H9 (cell line): ENCODE data around the gene STK11. TPM values are rescaled to one million over a fixed set of nuclear protein-coding genes. Genes with fewer than 3 reads are reported as not detected.
A peak's percentile ranks its signal among the peaks of the same experiment; 100 is the strongest.

Experiments
- DNase-seq: peaks from one replicate; pipeline ENCODE4 v3.0.0-alpha.2; 2017
- H2AFZ ChIP-seq: one replicate; pipeline ENCODE4 v1.6.1; 2013; ENCODE audit warnings: mild to moderate bottlenecking, low read length, control low read depth, moderate library complexity
- H2AK5ac ChIP-seq: 2 replicates; pipeline ENCODE4 v1.6.1; 2013; ENCODE audit warnings: low read length, control low read depth, mixed read lengths; ENCODE audit not compliant: insufficient read length
- H2BK120ac ChIP-seq: one replicate; pipeline ENCODE4 v1.6.1; 2013; ENCODE audit warnings: low read depth, mild to moderate bottlenecking, low read length, control low read depth, inconsistent platforms; ENCODE audit not compliant: poor library complexity, severe bottlenecking
- H2BK12ac ChIP-seq: 2 replicates; pipeline ENCODE4 v1.6.1; 2013; ENCODE audit warnings: low read length, control low read depth, mixed read lengths, low read depth; ENCODE audit not compliant: insufficient read length
- H2BK15ac ChIP-seq: 2 replicates; pipeline ENCODE4 v1.6.1; 2013; ENCODE audit warnings: low read depth, low read length, control low read depth
- H2BK20ac ChIP-seq: one replicate; pipeline ENCODE4 v1.6.1; 2013; ENCODE audit warnings: low read depth, mild to moderate bottlenecking, low read length, control low read depth, inconsistent platforms; ENCODE audit not compliant: poor library complexity, severe bottlenecking
- H2BK5ac ChIP-seq: 2 replicates; pipeline ENCODE4 v1.6.1; 2013; ENCODE audit warnings: low read length, control low read depth, mixed read lengths; ENCODE audit not compliant: insufficient read length
- H3K14ac ChIP-seq: 2 replicates; pipeline ENCODE4 v1.6.1; 2013; ENCODE audit warnings: low read length, control low read depth; ENCODE audit not compliant: insufficient read depth
- H3K18ac ChIP-seq: 2 replicates; pipeline ENCODE4 v1.6.1; 2013; ENCODE audit warnings: low read depth, mild to moderate bottlenecking, mixed read lengths, low read length, control low read depth; ENCODE audit not compliant: insufficient read length
- H3K23ac ChIP-seq: 2 replicates; pipeline ENCODE4 v1.6.1; 2013; ENCODE audit warnings: low read length, control low read depth, mixed read lengths, low read depth; ENCODE audit not compliant: insufficient read length
- H3K23me2 ChIP-seq: 2 replicates; pipeline ENCODE4 v1.6.1; 2013; ENCODE audit warnings: low read depth, mild to moderate bottlenecking, mixed read lengths, low read length, control low read depth; ENCODE audit not compliant: insufficient read length, poor library complexity, severe bottlenecking
- H3K27ac ChIP-seq: 2 replicates; pipeline ENCODE4 v1.5.1; 2013; ENCODE audit warnings: low read length, control low read depth, mixed read lengths, low read depth; ENCODE audit not compliant: insufficient read length
- H3K27me3 ChIP-seq: 2 replicates; pipeline ENCODE4 v1.6.1; 2013; ENCODE audit warnings: low read length, control low read depth, inconsistent platforms; ENCODE audit not compliant: insufficient read depth
- H3K4ac ChIP-seq: 2 replicates; pipeline ENCODE4 v1.6.1; 2013; ENCODE audit warnings: low read depth, mild to moderate bottlenecking, control low read depth, inconsistent platforms, low read length, moderate library complexity
- H3K4me1 ChIP-seq: 2 replicates; pipeline ENCODE4 v1.6.1; 2013; ENCODE audit warnings: low read length, control low read depth, inconsistent platforms; ENCODE audit not compliant: insufficient read depth
- H3K4me2 ChIP-seq: 2 replicates; pipeline ENCODE4 v1.6.1; 2013; ENCODE audit warnings: low read length, control low read depth, mixed read lengths; ENCODE audit not compliant: insufficient read length, insufficient read depth
- H3K56ac ChIP-seq: 2 replicates; pipeline ENCODE4 v1.6.1; 2013; ENCODE audit warnings: low read depth, mild to moderate bottlenecking, mixed read lengths, low read length, control low read depth; ENCODE audit not compliant: insufficient read length
- H3K79me1 ChIP-seq: 2 replicates; pipeline ENCODE4 v1.6.1; 2013; ENCODE audit warnings: low read depth, mild to moderate bottlenecking, moderate library complexity, low read length, control low read depth, inconsistent platforms; ENCODE audit not compliant: insufficient read depth, poor library complexity, severe bottlenecking
- H3K79me2 ChIP-seq: 2 replicates; pipeline ENCODE4 v1.6.1; 2013; ENCODE audit warnings: low read length, control low read depth, inconsistent platforms; ENCODE audit not compliant: insufficient read depth
- H3K9ac ChIP-seq: 2 replicates; pipeline ENCODE4 v1.6.1; 2013; ENCODE audit warnings: low read length, control low read depth, mixed read lengths; ENCODE audit not compliant: insufficient read length; ENCODE audit errors: extremely low read depth
- H3K9me3 ChIP-seq: one replicate; pipeline ENCODE4 v1.6.1; 2013; ENCODE audit warnings: low read depth, low read length, inconsistent platforms; ENCODE audit not compliant: control insufficient read depth
- H3T11ph ChIP-seq: one replicate; pipeline ENCODE4 v1.6.1; 2013; ENCODE audit warnings: mild to moderate bottlenecking, low read length, control low read depth, inconsistent platforms
- H4K20me1 ChIP-seq: one replicate; pipeline ENCODE4 v1.6.1; 2013; ENCODE audit not compliant: control insufficient read depth, insufficient read length, insufficient read depth
- H4K5ac ChIP-seq: 2 replicates; pipeline ENCODE4 v1.6.1; 2013; ENCODE audit warnings: low read depth, mild to moderate bottlenecking, mixed read lengths, low read length, control low read depth; ENCODE audit not compliant: insufficient read length
- H4K8ac ChIP-seq: replicated peaks from 2 replicates; pipeline ENCODE4 v1.6.1; 2013; ENCODE audit warnings: low read length, control low read depth, mixed read lengths, low read depth; ENCODE audit not compliant: insufficient read length
- H4K91ac ChIP-seq: 2 replicates; pipeline ENCODE4 v1.6.1; 2013; ENCODE audit warnings: low read depth, mild to moderate bottlenecking, moderate library complexity, mixed read lengths, low read length, control low read depth; ENCODE audit not compliant: insufficient read length
- H3K27ac Mint-ChIP-seq, 3 experiments: 2 replicates in 2 of 3; 3 replicates in 1 of 3; pipeline ENCODE4 v1.8.0; 2020 to 2021; ENCODE audit warnings: mixed read lengths in 3 of 3, mild to moderate bottlenecking in 1 of 3, moderate library complexity in 1 of 3
- H3K27me3 Mint-ChIP-seq: 2 replicates; pipeline ENCODE4 v1.8.0; 2021; ENCODE audit warnings: low read depth, mild to moderate bottlenecking, moderate library complexity, mixed read lengths
- H3K36me3 Mint-ChIP-seq, 3 experiments: 2 replicates in 2 of 3; 3 replicates in 1 of 3; pipeline ENCODE4 v1.8.0; 2020 to 2021; ENCODE audit warnings: low read depth in 3 of 3, mixed read lengths in 3 of 3; ENCODE audit not compliant: insufficient read depth in 1 of 3
- H3K4me1 Mint-ChIP-seq, 2 experiments: 2 replicates each; pipeline ENCODE4 v1.8.0; 2020; ENCODE audit warnings: mixed read lengths in 2 of 2
- H3K4me3 Mint-ChIP-seq, 2 experiments: 2 replicates in 1 of 2; 3 replicates in 1 of 2; pipeline ENCODE4 v1.8.0; 2020 to 2021; ENCODE audit warnings: mild to moderate bottlenecking in 2 of 2, mixed read lengths in 2 of 2, moderate library complexity in 1 of 2
- H3K9me3 Mint-ChIP-seq, 2 experiments: 2 replicates in 1 of 2; 3 replicates in 1 of 2; pipeline ENCODE4 v1.8.0; 2020; ENCODE audit warnings: mild to moderate bottlenecking in 2 of 2, mixed read lengths in 2 of 2, moderate library complexity in 1 of 2
- CTCF ChIP-seq: fragments of 200-600 bp; sonication (generic); conservative IDR thresholded peaks from 3 replicates; pipeline ENCODE4 v1.8.0; 2021; ENCODE audit warnings: antibody characterized with exemption, mild to moderate bottlenecking
- WGBS: extraction: QIAGEN DNeasy Blood & Tissue Kit; methylation state at CpG from one replicate; pipeline ENCODE4 v1.1.7; 2013; ENCODE audit warnings: missing lambda C conversion rate, low lambda C conversion rate, mixed read lengths; ENCODE audit not compliant: insufficient read length; ENCODE audit errors: extremely low coverage; 5-methylcytosine and 5-hydroxymethylcytosine counted together
- total RNA-seq: library from RNA; stranded (reverse); gene quantifications from 2 replicates; pipeline ENCODE4 v1.2.1, GENCODE V29; 2021

The STK11 gene
- total RNA-seq, 1 experiment from 2014 or later, result 74.3 TPM

GRCh38 chr19:1274852-1275259 is 69.3 kb downstream of the STK11 start:
- Histone ChIP-seq H2BK5ac (no peak overlapping the region), H3K27me3 (no peaks in the 10 kb centered on the region), H2BK12ac (no peak overlapping the region), H4K8ac (no peak overlapping the region), H4K5ac (no peak overlapping the region), H4K91ac (no peak overlapping the region), H3K23me2 (peaks cover 13% of the 10 kb centered on the region), H2AK5ac (no peak overlapping the region), H4K20me1 (no peaks in the 10 kb centered on the region), H2AFZ (no peak overlapping the region), H3K9me3 (no peaks in the 10 kb centered on the region), H3K4ac (no peak overlapping the region), H3T11ph (no peak overlapping the region), H2BK120ac (no peak overlapping the region), H3K79me2 (peaks cover 4% of the 10 kb centered on the region; the same call in 1 of the 2 replicates), H3K27ac (no peak overlapping the region), H3K56ac (no peak overlapping the region), H3K79me1 (peaks cover 9% of the 10 kb centered on the region), H3K9ac (peak overlapping the region; percentile 10), H3K4me1 (no peaks in the 10 kb centered on the region), H2BK20ac (no peak overlapping the region), H3K18ac (no peak overlapping the region), H2BK15ac (no peak overlapping the region), H3K14ac (peak overlapping the region; percentile 10; the same call in 1 of the 2 replicates), H3K4me2 (peak overlapping the region; percentile 2), H3K23ac (no peak overlapping the region)
- peak; percentile 66 for DNase-seq
- no peaks in the 10 kb centered on the region; the same call in 1 of the 2 replicates for H3K27me3 Mint-ChIP-seq
- no peak for TF ChIP-seq CTCF
- H3K27ac Mint-ChIP-seq, result peak overlapping the region; percentile 87 to 99 (median 95); a peak in 4 of 7 replicates
- peaks cover 38 to 45% of the 10 kb centered on the region in 2 experiments for H3K4me1 Mint-ChIP-seq
- H3K9me3 Mint-ChIP-seq, result no peaks in the 10 kb centered on the region
- WGBS, result no CpG with 5 or more reads among the region's 44 CpGs
- H3K36me3 Mint-ChIP-seq, result peaks cover 36 to 75% (median 54%) of the 10 kb centered on the region in 3 experiments
- peak overlapping the region; percentile 62 to 81 for H3K4me3 Mint-ChIP-seq
